GM19035 (cell line): Measurements from ENCODE around the gene F7.

Experiments
- ATAC-seq: cut with Tn5 transposase; IDR thresholded peaks from one replicate; pipeline ENCODE4 v1.9.1; 2021; ENCODE audit not compliant: unreplicated experiment

Gene F7

DNA sequence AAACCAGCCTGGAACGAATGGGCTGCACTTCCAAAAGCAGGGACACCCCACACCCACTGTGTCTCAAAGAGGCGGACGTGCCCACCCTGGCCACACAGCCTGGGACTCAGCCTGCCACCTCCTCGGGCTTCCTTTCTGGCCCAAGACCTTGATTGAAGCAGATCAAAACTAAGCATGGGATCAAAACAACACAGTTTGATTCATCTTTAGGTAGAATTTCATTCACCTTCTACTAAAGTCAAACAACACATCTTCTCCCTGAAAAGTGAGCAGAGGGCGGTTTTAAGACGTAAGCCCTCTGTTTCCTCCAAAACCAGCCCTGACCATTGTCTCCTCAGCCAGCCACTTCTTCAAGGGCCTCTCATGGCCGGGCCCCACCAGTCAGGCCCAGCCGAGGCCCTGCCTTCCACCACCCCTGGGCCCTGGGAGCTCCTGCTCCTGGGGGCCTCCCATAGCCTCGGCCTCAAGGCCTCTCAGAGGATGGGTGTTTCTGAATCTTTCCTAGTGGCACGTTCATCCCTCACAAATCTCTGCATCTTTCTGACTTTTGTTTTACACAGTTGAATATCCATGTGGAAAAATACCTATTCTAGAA, 10.7 kb downstream of the F7 start:
- no peak for ATAC-seq

DNA sequence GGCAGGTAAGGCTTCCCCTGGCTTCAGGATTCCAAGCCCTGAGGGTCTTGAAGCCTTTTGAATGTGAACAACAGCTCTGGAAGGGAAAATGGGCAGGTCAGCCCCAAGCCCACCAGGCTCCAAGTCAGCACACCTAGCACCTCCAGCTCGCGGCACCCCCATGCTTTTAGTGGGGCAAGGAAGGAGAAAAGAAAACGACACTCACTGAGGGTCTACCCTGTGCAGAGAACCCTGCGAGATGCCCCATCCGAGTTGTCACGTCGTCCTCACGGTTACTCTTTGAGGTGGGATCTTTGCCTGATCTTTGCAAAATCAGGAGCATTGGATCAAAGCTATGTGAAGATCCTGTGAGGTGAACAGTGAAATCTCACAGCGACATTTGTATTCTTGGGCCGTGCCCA, 11.3 kb downstream of the F7 start:
- ATAC-seq, result no peak

DNA sequence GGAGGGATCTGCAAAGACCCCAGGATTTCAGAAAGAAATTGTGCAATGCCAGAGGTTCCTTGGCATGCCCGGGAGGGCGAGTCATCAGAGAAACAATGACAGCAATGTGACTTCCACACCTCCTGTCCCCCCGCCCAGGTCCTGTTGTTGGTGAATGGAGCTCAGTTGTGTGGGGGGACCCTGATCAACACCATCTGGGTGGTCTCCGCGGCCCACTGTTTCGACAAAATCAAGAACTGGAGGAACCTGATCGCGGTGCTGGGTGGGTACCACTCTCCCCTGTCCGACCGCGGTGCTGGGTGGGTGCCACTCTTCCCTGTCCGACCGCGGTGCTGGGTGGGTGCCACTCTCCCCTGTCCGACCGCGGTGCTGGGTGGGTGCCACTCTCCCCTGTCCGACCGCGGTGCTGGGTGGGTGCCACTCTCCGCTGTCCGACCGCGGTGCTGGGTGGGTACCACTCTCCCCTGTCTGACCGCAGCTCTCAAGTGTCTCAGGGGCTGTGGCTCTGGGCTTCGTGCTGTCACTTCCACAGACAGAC, 11.8 kb downstream of the F7 start:
- no peak for ATAC-seq

DNA sequence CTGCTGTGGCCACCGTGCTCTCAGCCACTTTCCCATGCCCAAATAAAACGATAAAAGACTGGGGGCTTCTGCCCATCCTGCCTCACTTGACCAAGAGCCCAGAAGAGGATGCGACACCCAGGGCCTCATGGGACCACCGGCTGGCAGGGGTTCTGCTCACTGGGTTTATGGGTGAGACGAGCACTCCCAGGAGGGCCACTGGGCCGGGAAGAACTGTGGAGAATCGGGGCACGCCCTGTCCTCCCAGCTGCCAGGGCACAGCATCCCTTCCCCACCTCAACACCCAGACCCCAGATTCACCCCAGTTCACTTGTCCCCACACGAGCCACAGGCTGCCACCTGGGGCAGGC, 12.3 kb downstream of the F7 start:
- no peak for ATAC-seq

DNA sequence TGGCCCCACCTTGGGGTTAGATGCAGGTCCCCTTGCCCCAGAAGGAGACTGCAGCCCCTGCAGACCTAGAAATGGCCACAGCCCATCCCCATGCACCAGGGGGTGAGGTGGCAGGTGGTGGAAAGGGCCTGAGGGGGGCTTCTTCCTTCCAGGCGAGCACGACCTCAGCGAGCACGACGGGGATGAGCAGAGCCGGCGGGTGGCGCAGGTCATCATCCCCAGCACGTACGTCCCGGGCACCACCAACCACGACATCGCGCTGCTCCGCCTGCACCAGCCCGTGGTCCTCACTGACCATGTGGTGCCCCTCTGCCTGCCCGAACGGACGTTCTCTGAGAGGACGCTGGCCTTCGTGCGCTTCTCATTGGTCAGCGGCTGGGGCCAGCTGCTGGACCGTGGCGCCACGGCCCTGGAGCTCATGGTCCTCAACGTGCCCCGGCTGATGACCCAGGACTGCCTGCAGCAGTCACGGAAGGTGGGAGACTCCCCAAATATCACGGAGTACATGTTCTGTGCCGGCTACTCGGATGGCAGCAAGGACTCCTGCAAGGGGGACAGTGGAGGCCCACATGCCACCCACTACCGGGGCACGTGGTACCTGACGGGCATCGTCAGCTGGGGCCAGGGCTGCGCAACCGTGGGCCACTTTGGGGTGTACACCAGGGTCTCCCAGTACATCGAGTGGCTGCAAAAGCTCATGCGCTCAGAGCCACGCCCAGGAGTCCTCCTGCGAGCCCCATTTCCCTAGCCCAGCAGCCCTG, 12.8 kb downstream of the F7 start:
- ATAC-seq, result no peak

DNA sequence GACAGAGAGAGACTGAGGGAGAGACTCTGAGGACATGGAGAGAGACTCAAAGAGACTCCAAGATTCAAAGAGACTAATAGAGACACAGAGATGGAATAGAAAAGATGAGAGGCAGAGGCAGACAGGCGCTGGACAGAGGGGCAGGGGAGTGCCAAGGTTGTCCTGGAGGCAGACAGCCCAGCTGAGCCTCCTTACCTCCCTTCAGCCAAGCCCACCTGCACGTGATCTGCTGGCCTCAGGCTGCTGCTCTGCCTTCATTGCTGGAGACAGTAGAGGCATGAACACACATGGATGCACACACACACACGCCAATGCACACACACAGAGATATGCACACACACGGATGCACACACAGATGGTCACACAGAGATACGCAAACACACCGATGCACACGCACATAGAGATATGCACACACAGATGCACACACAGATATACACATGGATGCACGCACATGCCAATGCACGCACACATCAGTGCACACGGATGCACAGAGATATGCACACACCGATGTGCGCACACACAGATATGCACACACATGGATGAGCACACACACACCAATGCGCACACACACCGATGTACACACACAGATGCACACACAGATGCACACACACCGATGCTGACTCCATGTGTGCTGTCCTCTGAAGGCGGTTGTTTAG, 13.7 kb downstream of the F7 start:
- no peak for ATAC-seq

DNA sequence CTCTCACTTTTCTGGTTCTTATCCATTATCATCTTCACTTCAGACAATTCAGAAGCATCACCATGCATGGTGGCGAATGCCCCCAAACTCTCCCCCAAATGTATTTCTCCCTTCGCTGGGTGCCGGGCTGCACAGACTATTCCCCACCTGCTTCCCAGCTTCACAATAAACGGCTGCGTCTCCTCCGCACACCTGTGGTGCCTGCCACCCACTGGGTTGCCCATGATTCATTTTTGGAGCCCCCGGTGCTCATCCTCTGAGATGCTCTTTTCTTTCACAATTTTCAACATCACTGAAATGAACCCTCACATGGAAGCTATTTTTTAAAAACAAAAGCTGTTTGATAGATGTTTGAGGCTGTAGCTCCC, 14.2 kb downstream of the F7 start:
- ATAC-seq, result no peak

DNA sequence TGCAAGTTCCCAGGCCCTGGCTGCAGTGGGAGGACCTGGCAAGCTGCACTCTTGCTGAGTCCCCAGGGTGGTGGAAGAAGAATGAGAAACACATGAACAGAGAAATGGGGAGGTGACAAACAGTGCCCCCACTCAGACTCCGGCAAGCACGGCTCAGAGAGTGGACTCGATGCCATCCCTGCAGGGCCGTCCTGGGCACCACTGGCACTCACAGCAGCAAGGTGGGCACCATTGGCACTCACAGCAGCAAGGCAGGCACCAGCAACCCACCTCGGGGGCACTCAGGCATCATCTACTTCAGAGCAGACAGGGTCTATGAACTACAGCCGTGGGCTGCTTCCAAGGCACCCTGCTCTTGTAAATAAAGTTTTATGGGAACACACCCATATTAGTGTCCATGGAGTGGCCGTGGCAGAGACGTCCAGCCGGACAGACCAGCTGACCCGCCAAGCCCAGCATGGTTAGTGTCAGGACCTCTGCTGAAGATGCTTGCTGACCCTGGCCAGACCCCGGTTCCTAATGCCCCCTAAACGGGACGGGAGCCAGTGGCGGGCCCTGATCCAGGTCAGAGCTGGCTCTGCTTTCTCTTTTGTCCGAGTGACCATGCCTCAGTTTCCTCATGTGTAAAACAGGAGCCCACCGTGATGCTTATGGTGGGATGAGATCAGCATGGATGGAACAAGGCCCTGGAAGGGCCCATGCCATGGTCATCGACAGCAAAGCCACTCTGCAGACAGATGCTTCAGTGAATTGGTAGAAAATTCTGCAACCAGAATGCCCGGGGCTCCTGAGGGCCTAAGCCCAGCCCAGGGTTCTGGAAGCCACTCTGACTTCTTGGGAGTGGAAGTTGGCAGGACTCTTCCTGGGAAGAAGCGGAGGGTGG, 14.9 kb downstream of the F7 start:
- ATAC-seq, result no peak

DNA sequence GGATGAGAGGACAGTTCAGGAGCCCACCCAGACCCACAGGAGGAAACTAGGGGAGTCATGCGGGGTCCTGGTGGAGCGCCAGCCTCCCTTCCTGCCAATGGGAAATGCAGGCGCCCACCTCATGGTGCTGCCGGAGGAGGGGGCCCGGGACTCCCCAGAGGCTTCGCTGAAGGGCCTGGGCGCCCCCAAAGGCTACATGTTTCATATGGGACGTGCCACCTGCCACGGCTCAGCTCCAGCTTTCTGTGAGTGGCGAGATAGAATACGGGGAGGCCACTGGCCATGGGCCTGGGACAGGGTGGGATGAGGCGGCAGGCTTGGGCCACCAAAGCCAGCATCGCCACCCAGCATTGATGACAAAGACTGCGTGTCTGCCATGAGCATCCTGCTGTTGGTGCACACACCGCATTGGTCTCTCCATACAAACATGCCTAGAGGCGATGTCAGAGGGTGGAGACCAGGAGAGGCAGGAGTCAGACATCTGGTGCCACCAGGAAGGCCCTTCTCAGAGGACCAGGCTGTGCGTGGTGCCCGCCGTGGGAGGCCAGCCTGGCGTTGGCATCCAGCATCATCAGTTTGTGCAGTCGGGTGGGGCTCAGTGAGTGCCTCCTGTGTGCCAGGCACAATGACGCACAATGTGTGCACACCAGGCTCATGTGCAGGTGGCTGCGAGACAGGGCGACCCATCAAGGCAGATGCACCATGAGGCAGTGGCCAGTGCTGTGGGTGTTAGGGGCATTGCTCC, 15.8 kb downstream of the F7 start:
- ATAC-seq, result no peak

DNA sequence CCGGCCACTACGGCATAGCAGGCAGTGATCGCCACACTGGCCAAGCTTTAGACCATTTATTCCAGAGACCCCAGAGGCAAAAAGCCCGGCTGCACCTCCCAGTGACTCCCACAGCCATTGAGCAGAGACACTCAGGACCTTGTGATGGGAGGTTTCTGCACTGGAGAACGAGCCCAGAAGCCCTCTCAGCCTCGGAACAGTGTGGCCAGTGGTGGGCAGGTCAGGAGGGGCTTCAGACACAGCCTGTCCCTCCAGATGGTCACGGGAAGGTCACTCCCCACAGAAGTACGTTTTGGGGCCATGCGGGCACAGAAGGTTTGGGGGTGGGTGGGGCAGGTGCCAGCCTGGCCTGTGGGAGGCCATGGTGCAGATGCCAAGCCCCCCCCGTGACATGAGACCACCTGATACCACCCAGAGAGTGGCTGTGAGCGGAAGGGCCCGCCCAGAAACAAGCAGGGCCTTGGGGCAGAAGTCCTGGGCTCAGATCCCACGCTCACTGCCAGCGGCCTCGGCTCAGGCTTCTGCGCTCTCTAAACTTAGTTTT, 16.4 kb downstream of the F7 start:
- ATAC-seq, result no peak

DNA sequence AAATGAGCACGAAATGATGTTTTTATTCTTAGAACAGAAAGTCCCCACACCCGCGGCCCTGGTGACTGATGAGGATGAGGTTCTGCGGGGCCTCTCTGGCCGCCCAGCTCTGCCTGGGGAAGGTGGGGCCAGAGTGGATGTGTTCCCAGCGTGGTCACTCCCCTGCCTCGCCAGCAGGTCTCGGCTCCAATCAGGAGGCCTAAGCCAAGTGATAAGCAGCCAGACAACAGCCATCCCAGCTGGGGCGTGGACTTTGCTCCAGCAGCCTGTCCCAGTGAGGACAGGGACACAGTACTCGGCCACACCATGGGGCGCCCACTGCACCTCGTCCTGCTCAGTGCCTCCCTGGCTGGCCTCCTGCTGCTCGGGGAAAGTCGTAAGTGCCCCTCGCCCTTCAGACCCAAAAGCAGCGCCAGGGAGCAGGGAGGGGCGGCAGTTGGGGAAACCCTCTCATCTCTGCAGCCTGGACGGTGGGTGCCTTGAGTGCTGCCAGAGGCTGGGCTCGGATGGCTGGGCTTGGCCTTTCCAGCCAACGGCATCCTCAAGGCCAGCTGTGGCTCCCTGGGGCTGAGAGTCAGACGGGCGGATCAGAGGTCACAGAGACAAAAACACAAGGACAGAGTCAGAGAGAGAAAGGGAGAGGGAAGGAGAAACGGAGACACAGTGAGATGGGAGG, 17.1 kb downstream of the F7 start, which contains the start of gene F10:
Gene F10, plus strand, starts transcription at position 250 of the 676 bp plus-strand sequence. Its CDS starts 57 bp downstream, at position 307.
- ATAC-seq, result no peak

DNA sequence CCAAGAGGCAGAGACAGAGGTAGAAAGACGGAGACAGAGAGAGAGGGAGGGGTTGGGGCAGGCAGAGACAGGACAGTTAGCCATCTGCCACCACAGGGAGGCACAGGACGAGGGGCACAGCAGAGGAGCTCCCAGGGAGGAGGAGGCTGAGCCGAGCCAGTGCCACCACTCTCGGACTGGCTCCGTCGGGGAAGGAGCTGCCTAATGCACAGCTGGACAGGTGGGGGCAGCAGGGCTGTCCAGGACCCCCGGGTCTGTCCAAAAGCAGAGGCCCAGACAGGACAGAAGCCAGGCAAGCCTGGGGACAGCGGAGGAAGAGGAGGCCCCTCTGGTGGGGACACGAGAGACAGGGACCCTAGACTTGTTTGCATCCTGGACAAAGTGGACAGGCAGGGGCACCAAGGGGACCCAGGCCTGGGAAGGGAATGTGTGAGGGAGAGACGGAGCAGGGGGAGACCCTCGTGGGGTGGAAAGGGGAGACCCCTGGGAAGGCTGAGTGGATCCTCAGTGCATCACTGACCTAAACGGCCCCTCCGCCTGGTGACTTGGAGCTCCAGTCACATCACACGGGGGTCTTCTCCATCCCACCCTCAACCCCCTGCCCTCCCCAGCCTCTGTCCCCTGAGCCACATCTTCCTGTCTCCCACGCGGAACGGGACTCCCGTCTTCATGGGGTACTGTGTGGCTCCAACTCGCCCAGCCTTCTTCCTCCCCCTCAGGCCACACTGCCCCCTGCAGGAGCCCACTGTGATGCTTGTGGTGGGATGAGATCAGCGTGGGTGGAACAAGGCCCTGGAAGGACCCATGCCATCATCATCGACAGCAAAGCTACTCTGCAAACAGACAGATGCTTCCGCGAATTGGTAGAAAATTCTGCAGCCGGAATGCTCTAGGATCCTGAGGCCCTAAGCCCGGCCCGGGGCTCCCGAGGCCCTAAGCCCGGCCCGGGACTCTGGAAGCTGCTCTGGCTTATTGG, 17.9 kb downstream of the F7 start:
- no peak for ATAC-seq

DNA sequence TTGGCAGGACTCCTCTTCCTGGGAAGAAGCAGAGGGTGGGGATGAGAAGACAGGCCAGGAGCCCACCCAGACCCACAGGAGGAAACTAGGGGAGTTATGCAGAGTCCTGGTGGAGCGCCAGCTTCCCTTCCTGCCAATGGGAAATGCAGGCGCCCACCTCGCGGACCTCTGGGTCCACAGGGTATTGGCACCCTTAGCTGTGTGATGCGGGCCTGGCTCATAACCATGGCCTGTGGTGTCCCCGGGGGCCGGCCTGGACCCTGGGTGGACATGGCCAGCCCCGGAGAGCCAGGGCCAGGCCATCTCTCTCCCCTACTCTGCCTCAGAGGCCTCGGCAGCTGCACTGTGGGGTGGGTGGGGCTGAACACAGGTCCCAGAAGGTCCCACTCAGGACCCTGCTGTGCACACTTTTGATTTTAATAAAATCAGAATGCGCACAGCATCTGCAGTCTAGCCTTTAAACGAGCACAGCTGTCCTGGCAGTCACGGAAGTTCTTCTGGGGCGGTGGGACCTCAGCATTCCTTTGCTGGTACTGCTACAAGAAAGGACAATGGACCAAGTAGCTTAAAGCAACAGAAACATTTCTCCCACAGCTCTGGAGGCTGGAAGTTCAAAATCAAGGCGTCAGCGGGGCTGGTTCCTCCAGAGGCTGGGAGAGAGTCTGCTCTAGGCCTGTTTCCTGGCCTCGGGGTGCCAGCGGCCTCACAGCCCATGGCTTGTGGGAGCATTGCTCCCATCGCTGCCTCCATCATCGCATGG, 18.8 kb downstream of the F7 start:
- no peak for ATAC-seq

DNA sequence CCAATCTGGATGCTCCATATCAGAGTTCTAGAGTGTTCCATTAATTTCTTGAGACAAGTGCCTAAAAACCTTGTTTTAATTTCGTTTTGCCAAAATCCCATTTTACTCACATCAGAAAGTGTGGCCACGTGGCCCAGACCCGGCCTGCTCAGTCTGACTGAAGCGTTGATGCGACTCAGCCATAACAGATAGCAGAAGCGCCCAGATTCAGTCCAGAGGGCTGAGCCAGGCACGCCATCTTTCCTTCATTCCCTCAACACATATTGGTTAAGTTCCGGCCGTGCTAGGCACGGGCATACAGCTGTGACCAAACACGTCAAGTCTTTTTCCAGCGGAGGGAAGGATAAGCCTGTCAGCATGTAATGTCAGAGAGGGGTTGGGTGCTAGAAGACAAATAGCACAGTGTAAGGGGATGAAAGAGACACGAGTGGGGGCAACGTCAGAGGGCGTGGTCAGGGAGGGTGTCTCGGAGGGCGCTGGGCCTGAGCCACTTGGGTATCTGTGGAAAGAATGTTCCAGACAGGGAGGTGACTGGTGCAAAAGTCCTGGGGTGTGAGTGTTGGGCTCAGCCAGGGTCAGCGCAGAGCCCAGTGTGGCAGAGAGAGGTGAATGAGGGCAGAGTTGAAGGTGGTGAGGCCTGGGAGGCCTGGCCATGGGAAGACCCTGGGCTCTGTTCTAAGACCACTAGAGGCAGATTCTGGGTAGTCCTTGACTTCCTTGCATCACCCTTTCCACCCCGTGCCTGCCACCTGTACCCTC, 20.1 kb downstream of the F7 start:
- no peak for ATAC-seq

DNA sequence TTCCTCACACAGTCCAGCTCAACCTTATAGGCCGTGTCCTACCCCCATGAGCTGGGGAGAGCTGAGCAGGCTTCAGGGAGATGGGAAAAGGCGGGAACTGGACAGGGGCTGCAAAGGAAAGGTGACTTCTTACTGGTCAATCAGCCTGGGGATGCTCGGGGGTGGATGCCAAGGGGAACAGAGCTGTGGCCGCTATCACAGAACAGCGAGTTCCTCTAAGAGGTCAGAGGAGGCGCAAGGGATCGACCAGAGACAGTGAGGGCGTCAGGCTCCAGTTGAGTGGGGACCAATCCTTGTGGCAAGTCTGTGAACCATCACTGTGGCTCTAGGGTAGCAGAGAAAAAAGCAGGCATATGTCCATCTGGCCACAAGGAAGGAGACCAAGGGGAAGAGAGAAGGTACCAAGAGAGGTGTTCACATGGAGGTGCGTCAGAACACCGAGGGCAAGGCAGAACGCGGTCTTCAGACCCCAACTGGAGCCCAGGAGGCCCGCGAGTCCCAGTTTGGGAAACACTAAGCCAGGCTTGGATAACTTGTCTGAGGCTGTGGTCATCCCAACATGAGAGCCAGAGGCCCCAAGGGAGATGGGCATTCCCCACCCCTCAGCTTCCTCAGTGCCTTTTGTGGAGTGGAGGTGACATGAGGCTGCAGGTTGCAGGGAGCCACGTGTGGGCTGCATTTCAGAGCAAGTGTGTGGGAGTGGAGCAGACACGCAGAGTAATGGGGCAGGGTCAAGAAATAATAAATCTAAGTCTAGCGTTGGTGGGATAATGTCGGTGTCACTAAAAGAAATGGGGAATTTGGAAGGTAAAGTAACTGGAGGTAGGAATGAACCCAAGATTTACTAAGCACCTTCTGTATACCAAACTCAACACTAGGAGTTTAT, 20.9 kb downstream of the F7 start:
- no peak for ATAC-seq

DNA sequence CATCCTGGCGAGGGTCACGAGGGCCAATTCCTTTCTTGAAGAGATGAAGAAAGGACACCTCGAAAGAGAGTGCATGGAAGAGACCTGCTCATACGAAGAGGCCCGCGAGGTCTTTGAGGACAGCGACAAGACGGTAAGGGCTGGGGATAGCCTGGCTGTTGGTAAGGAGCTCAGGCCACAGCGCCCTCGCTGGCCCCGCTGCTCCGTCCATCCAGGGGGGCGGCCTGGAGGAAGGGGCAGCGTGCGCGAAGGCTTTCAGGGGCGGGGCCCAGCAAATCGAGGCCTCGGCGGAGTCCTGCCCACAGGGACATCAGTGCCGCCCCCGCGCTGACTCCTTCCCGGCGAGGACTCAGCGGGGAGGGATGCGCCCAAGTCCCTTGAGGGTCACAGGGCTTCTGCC, 23.9 kb downstream of the F7 start:
- ATAC-seq, result no peak
